ENCODE data around the gene EXOC4. TPM values are rescaled to one million over a fixed set of nuclear protein-coding genes. Genes with fewer than 3 reads are reported as not detected.

EXOC4 gene
- total RNA-seq, 4 donors from 2014 or later: 36.9 to 78.0 (median 52.2) TPM

DNA sequence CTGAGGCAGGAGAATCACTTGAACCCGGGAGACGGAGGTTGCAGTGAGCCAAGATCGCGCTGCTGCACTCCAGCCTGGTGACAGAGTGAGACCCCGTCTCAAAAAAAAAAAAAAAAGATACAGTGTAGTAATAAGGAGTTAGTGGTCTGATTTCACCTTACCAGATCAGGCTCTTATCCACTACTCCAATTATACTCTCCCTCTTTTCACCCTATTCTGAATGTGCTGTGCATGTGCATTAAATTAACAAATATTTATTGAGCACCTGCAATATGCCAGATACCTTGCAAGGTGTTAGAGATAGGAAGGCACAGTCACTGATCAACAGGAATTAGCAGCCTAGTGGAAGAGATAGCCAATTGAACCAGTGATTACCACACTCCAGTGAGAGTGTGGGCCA lies 632.3 kb downstream of the EXOC4 start:
- TF ChIP-seq, protein P1, sequence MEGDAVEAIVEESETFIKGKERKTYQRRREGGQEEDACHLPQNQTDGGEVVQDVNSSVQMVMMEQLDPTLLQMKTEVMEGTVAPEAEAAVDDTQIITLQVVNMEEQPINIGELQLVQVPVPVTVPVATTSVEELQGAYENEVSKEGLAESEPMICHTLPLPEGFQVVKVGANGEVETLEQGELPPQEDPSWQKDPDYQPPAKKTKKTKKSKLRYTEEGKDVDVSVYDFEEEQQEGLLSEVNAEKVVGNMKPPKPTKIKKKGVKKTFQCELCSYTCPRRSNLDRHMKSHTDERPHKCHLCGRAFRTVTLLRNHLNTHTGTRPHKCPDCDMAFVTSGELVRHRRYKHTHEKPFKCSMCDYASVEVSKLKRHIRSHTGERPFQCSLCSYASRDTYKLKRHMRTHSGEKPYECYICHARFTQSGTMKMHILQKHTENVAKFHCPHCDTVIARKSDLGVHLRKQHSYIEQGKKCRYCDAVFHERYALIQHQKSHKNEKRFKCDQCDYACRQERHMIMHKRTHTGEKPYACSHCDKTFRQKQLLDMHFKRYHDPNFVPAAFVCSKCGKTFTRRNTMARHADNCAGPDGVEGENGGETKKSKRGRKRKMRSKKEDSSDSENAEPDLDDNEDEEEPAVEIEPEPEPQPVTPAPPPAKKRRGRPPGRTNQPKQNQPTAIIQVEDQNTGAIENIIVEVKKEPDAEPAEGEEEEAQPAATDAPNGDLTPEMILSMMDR (IDR thresholded peaks at IDR 0.05 in 4 of 5, conservative IDR thresholded peaks at IDR 0.05 in 1 of 5): no peak
- TF ChIP-seq POLR2A (IDR thresholded peaks at IDR 0.05): no peak
- DNase-seq (no peak), ATAC-seq (no peak)
- Histone ChIP-seq H3K36me3 (no peaks in the 10 kb centered on the region), H3K4me1 (no peaks in the 10 kb centered on the region), H3K27me3 (no peaks in the 10 kb centered on the region), H3K4me3 (no peak overlapping the region), H3K9me3 (no peaks in the 10 kb centered on the region), H3K27ac (no peak overlapping the region)
- intact Hi-C loops (cut with DNase I; ENCODE audit: low total_unique reads): no loop called here
- in situ Hi-C loops (cut with MboI; ENCODE audit: low sequenced_read_pairs in 4 of 4): no loop called here

DNA sequence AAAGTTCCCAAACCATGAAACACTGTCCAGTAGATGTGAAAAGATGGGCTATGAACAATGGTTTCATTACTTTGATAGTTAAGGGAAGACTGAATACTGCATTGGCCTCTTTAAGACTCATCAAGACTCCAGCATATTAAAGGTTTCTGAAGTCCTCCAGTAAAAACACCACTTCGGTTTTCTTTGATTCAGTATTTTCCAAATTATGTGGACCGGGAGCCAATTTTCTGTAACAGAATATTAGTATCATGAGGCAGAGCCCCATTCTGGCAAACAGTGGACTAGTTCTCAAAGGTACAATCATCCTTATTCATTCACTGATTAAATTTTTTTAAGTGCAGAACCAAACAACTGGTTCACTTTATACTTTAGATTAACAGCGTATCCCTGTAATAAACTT lies 633.2 kb downstream of the EXOC4 start:
- Histone ChIP-seq H3K4me1 (no peaks in the 10 kb centered on the region), H3K27ac (no peak overlapping the region), H3K36me3 (no peaks in the 10 kb centered on the region), H3K9me3 (no peaks in the 10 kb centered on the region), H3K27me3 (no peaks in the 10 kb centered on the region), H3K4me3 (no peak overlapping the region)
- DNase-seq (no peak), ATAC-seq (no peak)
- in situ Hi-C loops (cut with MboI; ENCODE audit: low sequenced_read_pairs in 4 of 4) (no loop called here), intact Hi-C loops (cut with DNase I; ENCODE audit: low total_unique reads) (no loop called here)
- TF ChIP-seq POLR2A (IDR thresholded peaks at IDR 0.05): no peak
- TF ChIP-seq, protein P1 (IDR thresholded peaks at IDR 0.05 in 4 of 5, conservative IDR thresholded peaks at IDR 0.05 in 1 of 5): no peak

- H3K4me1 ChIP-seq: no peaks in the 10 kb centered on the region
- no peak for TF ChIP-seq POLR2A (IDR thresholded peaks at IDR 0.05)
- TF ChIP-seq, protein P1 (IDR thresholded peaks at IDR 0.05 in 4 of 5, conservative IDR thresholded peaks at IDR 0.05 in 1 of 5): no peak
- intact Hi-C loops (cut with DNase I; ENCODE audit: low total_unique reads) (no loop called here), in situ Hi-C loops (cut with MboI; ENCODE audit: low sequenced_read_pairs in 4 of 4) (no loop called here)
- no peaks in the 10 kb centered on the region for H3K9me3 ChIP-seq
- no peak overlapping the region for H3K27ac ChIP-seq
- no peak for DNase-seq
- H3K27me3 ChIP-seq: no peaks in the 10 kb centered on the region
- no peak for ATAC-seq
- H3K36me3 ChIP-seq: no peaks in the 10 kb centered on the region
- no peak overlapping the region for H3K4me3 ChIP-seq
Observed at GRCh38 chr7:133886797-133887196, 633.9 kb downstream of the EXOC4 start.

GRCh38 chr7:133887459-133887858 lies 634.6 kb downstream of the EXOC4 start:
- in situ Hi-C loops (cut with MboI; ENCODE audit: low sequenced_read_pairs in 4 of 4): no loop called here
- Histone ChIP-seq H3K9me3 (no peaks in the 10 kb centered on the region), H3K36me3 (no peaks in the 10 kb centered on the region), H3K4me1 (no peaks in the 10 kb centered on the region), H3K27ac (no peak overlapping the region), H3K27me3 (no peaks in the 10 kb centered on the region), H3K4me3 (no peak overlapping the region)
- TF ChIP-seq, protein P1 (IDR thresholded peaks at IDR 0.05 in 4 of 5, conservative IDR thresholded peaks at IDR 0.05 in 1 of 5): no peak
- TF ChIP-seq POLR2A (IDR thresholded peaks at IDR 0.05): no peak
- no peak for ATAC-seq
- intact Hi-C loops (cut with DNase I; ENCODE audit: low total_unique reads): no loop called here
- no peak for DNase-seq

All from gastrocnemius medialis (tissue), 4 donors.